Endothelial cell of umbilical vein (primary cell): Measurements from ENCODE around the gene BMERB1. TPM values are rescaled to one million over a fixed set of nuclear protein-coding genes. Genes with fewer than 3 reads are reported as not detected.

Source experiments
- BruUV-seq: library from RNA; stranded (reverse); fragments of 400-500 nt; replicated peaks from 2 replicates; lab custom pipeline; 2021; lab: Mats Ljungman, UMichigan
- CTCF ChIA-PET: fragments of 300-600, 350-600 bp; sonication (Branson Sonifier 250); formaldehyde crosslinking; loops from one replicate; lab custom pipeline; 2021; ENCODE audit warnings: antibody characterized with exemption, inconsistent platforms; lab: Charles Lee
- POLR2A ChIA-PET: fragments of 300-600, 350-600 bp; sonication (Branson Sonifier 250); formaldehyde crosslinking; loops from one replicate; lab custom pipeline; 2021; ENCODE audit warnings: antibody characterized with exemption, inconsistent platforms; lab: Charles Lee
- DNase-seq: peaks from one replicate; pipeline ENCODE4 v3.0.0-alpha.2; 2011; ENCODE audit warnings: low read depth, low spot score
- FAIRE-seq: peaks from 2 replicates; lab custom pipeline; 2011; peaks lifted over from hg19 to GRCh38; lab: Jason Lieb, UNC
- H2AFZ ChIP-seq: 2 replicates; pipeline ENCODE4 v1.6.0; 2012; ENCODE audit warnings: low read depth, low read length, control low read depth, inconsistent platforms
- H3K27ac ChIP-seq: 2 replicates; pipeline ENCODE4 v1.5.1; 2011; ENCODE audit warnings: low read depth, mild to moderate bottlenecking, control low read depth, low read length, moderate library complexity; ENCODE audit not compliant: insufficient read depth
- H3K27me3 ChIP-seq, 2 experiments: 2 replicates each; pipeline versions ENCODE4 v1.6.0 to v1.6.1; 2011; ENCODE audit warnings: low read length in 2 of 2, mixed read lengths in 1 of 2; ENCODE audit not compliant: control insufficient read depth in 2 of 2, insufficient read depth in 2 of 2
- H3K36me3 ChIP-seq, 2 experiments: 2 replicates in 1 of 2; 3 replicates in 1 of 2; pipeline ENCODE4 v1.5.1; 2011; ENCODE audit warnings: low read length in 2 of 2, mild to moderate bottlenecking in 1 of 2, moderate library complexity in 1 of 2; ENCODE audit not compliant: control insufficient read depth in 2 of 2, insufficient read depth in 2 of 2; ENCODE audit errors: extremely low read depth in 1 of 2
- H3K4me1 ChIP-seq: 3 replicates; pipeline ENCODE4 v1.5.1; 2011; ENCODE audit warnings: mild to moderate bottlenecking, low read length; ENCODE audit not compliant: control insufficient read depth, insufficient read depth; ENCODE audit errors: extremely low read depth
- H3K4me2 ChIP-seq: 2 replicates; pipeline ENCODE4 v1.6.1; 2011; ENCODE audit warnings: low read length, control low read depth, mixed read lengths; ENCODE audit not compliant: insufficient read depth
- H3K4me3 ChIP-seq, 3 experiments: fragments of 200-600 bp in 1 of 3; sonication (generic), shearing (Covaris generic) in 1 of 3; replicated peaks in 1 of 3; 2 replicates each; pipeline ENCODE4 v1.5.1; 2011 to 2016; ENCODE audit warnings: control low read depth in 3 of 3, low read length in 3 of 3, mild to moderate bottlenecking in 2 of 3, inconsistent platforms in 1 of 3, low read depth in 1 of 3, moderate library complexity in 1 of 3; ENCODE audit not compliant: insufficient read depth in 1 of 3
- H3K79me2 ChIP-seq: 2 replicates; pipeline ENCODE4 v1.6.0; 2012; ENCODE audit warnings: low read length, inconsistent platforms; ENCODE audit not compliant: control insufficient read depth, insufficient read depth
- H3K9ac ChIP-seq: replicated peaks from 2 replicates; pipeline ENCODE3; 2011; ENCODE audit warnings: low read length, control low read depth; ENCODE audit not compliant: insufficient read depth; ENCODE audit errors: extremely low read depth
- H3K9me1 ChIP-seq: replicated peaks from 3 replicates; pipeline ENCODE4 v1.6.0; 2011; ENCODE audit warnings: mild to moderate bottlenecking, low read length; ENCODE audit not compliant: control insufficient read depth, insufficient read depth; ENCODE audit errors: extremely low read depth
- H3K9me3 ChIP-seq: replicated peaks from 2 replicates; pipeline ENCODE4 v1.5.1; 2012; ENCODE audit warnings: low read length, inconsistent platforms; ENCODE audit not compliant: control insufficient read depth, insufficient read depth
- H4K20me1 ChIP-seq: replicated peaks from 2 replicates; pipeline ENCODE3; 2011; ENCODE audit warnings: mild to moderate bottlenecking, low read length; ENCODE audit not compliant: control insufficient read depth, insufficient read depth; ENCODE audit errors: extremely low read depth
- CTCF ChIP-seq, 2 donors: IDR thresholded peaks; 1 replicate in 1 of 2; 2 replicates in 1 of 2; pipeline ENCODE4 v1.5.1; 2011; ENCODE audit warnings: low read length in 2 of 2, mild to moderate bottlenecking in 2 of 2, moderate library complexity in 2 of 2, control low read depth in 1 of 2, inconsistent platforms in 1 of 2, low read depth in 1 of 2; ENCODE audit not compliant: insufficient read depth in 1 of 2; ENCODE audit errors: extremely low read depth in 1 of 2
- EZH2 ChIP-seq: IDR thresholded peaks from 2 replicates; pipeline ENCODE4 v1.6.1; 2012; ENCODE audit warnings: borderline replicate concordance, low read depth, mild to moderate bottlenecking, moderate library complexity, low read length, inconsistent platforms; ENCODE audit not compliant: severe bottlenecking
- FOS ChIP-seq: IDR thresholded peaks from 2 replicates; pipeline ENCODE4 v1.6.1; 2011; ENCODE audit warnings: mild to moderate bottlenecking, low read length, moderate library complexity, borderline replicate concordance; ENCODE audit not compliant: insufficient read depth
- MAX ChIP-seq: IDR thresholded peaks from 2 replicates; pipeline ENCODE4 v1.6.1; 2011; ENCODE audit not compliant: insufficient read depth, insufficient read length
- MYC ChIP-seq: IDR thresholded peaks from one replicate; pipeline ENCODE4 v1.6.1; 2011; ENCODE audit warnings: mild to moderate bottlenecking, low read depth, low read length
- dilution Hi-C: fragments of 300-500 bp; cut with MboI; formaldehyde crosslinking; loops from one replicate; pipeline ENCODE4 v1.15.0; 2019; ENCODE audit warnings: low sequenced_read_pairs; ENCODE audit not compliant: extremely low pct_ligation_motif_present
- intact Hi-C: fragments of 100-400 bp; cut with micrococcal nuclease; formaldehyde crosslinking; loops from one replicate; pipeline ENCODE4 v1.10.0; 2022
- polyA plus RNA-seq, 4 experiments: library from polyadenylated mRNA; depleted of rRNA in 3 of 4; stranded (reverse) in 3 of 4; unstranded in 1 of 4; fragments of >200 nt; gene quantifications; 2 replicates each; pipeline versions ENCODE4 v1.2.1 to v1.2.3, GENCODE V29; 2011 to 2012; ENCODE audit warnings: missing spikeins in 1 of 4
- total RNA-seq: library from RNA; stranded (reverse); gene quantifications from 2 replicates; pipeline ENCODE4 v1.2.3, GENCODE V29; 2021

The BMERB1 gene
- total and polyA plus RNA-seq, 2 donors (not counting 3 experiments of a cell fraction or from before 2014, with no cell fraction given): 14.1 to 17.4 TPM

GRCh38 chr16:15597822-15598647 lies 163.6 kb downstream of the BMERB1 start:
- no TSS peak for BruUV-seq
- Histone ChIP-seq H3K4me2 (no peak overlapping the region), H3K9me1 (no peaks in the 10 kb centered on the region), H4K20me1 (no peaks in the 10 kb centered on the region), H3K4me1 (peaks cover 9% of the 10 kb centered on the region), H3K27ac (no peak overlapping the region), H3K27me3 (no peaks in the 10 kb centered on the region), H3K9ac (no peak overlapping the region), H2AFZ (no peak overlapping the region), H3K79me2 (no peaks in the 10 kb centered on the region), H3K36me3 (peaks cover 8 to 32% of the 10 kb centered on the region in 2 experiments), H3K9me3 (no peaks in the 10 kb centered on the region), H3K4me3 (no peak overlapping the region)
- CTCF ChIA-PET: interaction anchor here (0.6 to 1.0 kb wide), 2 partner anchors 50 to 170 kb away, joined by 3 read pairs; no protein-coding TSS in a partner anchor
- dilution Hi-C loops (no loop called here), intact Hi-C loops (no loop called here)
- POLR2A ChIA-PET: no interaction called here
- FAIRE-seq (no peak), DNase-seq (no peak)
- TF ChIP-seq EZH2: no peak
- no peak for TF ChIP-seq CTCF (IDR thresholded peaks at IDR 0.05; ENCODE audit: extremely low read depth in 1 of 2, insufficient read depth in 1 of 2, low read depth in 1 of 2, low read length in 2 of 2)
- TF ChIP-seq MAX: no peak
- TF ChIP-seq MYC: no peak
- TF ChIP-seq FOS: no peak
